Measurements from ENCODE around the gene ERMP1.
"Not testable (repeated sequence)": the region's sequence is repeated elsewhere in the genome, so short reads cannot be mapped to it uniquely, and the experiment has no call there.

The ERMP1 gene

DNA sequence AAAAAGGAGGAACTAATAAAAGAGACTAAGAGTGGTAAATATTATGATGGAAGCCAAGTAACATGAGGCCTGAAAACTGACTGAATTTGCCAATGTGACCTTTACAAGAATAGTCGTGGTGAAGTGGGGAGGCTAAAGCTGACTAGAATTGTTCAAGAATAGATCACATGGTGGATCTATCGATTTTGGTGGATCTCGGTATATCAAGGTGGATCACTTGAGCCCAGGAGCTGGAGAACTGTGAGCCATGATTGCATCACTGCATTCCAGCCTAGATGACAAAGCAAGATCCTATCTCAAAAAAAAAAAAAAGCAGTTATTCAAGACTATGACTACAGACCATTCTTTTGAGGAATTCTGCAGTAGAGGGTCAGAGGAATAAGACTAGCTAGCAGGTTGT is 15.1 kb downstream of the ERMP1 start:
- DNase-seq: no peak

DNA sequence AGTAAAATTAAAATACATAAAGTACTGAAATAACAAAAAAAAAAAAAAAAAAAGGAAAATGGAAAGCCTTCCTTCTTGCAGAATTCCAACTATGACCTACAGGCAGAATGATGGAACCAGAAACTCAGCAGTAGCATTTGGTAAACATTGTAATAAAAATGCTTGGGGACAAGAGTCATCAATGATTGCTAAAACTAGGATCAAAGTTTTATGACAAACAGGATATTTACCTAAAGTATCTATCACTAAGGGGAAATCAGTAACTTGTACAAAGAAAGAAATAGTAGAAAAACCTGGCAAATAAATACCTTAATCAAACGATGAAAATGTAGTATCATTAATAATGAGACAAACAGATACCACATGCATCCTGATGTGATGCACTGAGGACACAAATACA is 17.5 kb downstream of the ERMP1 start:
- DNase-seq: no peak

DNA sequence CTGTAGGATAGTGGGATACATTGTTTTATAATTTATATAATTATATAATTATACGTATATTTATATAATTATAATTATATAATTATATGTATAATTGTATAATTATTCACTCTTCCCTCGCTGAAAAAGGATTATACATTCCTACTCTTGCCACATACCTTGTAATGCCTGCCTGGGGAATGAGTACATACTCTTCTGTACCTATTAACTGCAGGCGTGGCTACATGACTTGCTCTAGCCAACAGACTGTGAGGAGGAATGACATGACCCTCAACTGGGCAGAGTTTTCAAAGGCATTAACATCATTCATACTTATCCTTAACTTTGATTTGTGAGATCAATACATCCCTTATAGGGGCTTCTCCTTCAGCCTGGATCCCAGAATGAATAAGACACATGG is 19.1 kb downstream of the ERMP1 start:
- no peak for DNase-seq

DNA sequence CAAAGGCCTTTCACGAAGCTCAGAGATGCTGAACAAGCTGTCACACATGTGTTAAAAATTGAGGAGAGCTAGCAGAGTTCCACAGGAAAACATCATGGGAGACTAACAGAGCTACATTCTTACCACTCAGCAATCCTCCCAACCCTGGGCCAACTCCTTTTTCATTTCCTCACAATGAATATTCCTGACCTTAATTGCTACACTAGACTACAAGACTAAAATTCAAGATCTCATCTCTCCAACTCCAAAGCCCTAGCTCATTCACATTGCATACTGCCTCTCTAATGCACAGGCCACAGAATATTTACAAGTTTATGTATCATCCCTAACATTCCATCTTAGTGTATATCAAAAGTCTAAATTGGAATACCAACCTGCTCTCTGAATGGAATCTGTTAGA is 21.2 kb downstream of the ERMP1 start:
- DNase-seq: no peak

DNA sequence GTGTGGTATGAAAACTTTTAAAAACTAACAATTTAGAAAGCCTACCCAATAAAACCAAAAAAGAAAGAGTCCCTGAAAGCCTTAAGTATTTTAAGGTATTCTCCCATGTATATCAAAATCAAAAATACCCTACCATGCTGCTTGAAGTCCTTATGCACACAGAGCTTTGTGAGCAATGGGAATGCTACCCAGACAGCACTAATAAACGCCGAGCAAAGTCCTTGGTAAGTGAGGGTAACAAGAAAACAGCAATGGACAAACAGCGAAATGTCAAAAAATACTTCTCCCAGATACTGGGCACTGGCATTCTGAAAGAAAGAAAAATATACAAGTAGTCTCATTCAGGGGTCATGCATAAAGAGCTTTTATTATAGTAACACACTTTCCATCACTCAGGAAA is 27.4 kb downstream of the ERMP1 start:
- no peak for DNase-seq

DNA sequence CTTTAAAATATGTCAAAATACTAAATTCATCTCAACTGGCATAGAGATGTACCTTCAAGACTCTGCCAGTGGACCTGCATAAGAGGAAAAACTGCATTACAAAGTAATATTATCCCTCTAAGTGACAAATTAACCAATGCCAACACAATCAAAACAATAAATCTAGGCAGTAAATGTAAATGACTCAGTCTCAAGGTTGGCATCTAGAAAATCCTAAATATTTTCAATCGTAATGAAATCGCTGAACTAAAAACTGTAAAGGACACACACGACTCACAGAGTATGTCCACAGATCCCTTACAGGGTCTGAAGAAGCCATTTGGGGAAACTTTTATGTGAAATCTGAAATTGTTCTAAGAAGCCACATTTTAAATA is 31.2 kb downstream of the ERMP1 start:
- DNase-seq: no peak

DNA sequence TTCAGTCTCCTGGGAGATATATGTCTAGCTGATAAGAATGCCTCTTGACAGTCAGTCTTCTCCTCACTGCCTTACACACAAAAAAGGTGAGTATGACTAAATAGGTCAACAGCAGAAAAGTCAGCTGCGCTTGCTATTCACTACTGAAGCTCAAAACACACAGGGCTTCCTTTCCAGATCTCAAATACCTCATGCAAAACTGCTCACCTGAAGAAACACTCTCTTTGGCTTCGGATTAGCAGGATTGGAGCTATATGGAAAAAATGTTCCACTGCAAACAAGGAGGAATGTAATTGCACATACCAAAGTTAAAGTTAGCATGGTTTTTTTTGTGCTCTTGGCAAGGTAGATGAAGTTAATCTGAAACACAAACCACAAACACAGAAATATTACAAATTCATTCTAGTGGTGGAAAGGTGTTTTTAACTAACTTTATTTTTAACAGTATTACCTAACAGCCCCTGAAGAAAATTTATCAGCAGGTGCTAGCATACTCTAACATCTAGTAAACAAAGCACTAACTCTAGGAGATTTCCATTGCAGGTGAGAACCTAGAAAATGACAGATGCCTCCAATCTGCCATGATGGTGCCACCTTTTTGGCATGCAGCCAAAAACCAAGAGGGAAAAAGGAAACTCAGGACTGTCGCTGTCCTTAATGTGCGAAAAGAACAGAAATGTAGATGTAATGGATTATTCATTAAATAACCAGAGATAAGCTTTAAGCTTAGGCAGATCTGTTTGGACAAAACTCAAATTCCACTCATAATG is 31.8 kb downstream of the ERMP1 start:
- no peak for DNase-seq

DNA sequence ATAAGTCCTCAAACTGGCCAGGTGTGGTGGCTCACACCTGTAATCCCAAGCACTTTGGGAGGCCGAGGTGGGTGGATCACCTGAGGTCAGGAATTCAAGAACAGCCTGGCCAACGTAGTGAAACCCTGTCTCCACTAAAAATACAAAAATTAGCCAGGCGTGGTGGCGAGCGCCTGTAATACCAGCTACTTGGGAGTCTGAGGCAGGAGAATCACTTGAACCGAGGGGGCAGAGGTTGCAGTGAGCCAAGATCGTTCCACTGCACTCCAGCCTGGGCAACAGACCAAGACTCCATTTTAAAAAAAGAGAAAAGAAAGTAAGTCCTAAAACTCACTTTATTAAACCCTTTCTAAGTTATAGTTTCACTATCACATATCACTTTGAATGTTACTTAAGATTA is 32.5 kb downstream of the ERMP1 start:
- not testable (repeated sequence) for DNase-seq

DNA sequence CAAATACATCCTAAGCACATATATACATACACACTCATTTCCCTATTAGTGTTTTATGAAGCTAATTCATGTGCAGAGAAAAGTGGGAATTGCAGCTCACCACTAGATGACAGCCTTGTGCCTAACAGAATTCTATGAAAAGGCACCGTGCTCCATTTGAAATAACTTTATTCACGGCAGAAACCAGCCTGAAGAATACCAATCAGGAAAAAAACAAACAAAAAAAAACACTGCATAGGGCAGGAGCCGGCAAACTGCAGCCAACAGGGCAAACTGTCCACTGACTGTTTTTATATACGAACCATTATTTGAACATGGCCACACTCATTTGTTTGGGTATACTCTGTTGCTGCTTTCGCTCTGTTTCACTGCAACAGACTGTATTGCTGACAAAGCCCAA is 33.6 kb downstream of the ERMP1 start:
- DNase-seq: no peak

DNA sequence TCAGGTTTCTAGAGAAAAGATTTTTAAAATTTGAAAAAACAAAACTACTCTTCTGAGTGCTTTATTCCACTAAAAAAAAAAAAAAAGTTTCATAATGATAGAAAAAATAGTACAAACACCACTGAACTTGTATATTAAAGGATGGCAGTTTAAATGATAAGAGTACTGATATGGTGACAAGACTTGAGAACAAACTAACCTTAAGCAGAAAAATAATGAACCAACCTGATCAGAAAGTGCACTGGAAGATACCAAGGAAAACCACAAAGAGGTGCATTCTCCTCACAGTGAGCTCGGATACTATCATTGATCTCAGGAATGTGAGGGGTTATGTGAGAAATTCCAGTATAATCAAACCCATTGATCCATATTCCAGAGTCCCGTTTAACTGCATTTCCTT is 34.3 kb downstream of the ERMP1 start:
- DNase-seq: no peak

DNA sequence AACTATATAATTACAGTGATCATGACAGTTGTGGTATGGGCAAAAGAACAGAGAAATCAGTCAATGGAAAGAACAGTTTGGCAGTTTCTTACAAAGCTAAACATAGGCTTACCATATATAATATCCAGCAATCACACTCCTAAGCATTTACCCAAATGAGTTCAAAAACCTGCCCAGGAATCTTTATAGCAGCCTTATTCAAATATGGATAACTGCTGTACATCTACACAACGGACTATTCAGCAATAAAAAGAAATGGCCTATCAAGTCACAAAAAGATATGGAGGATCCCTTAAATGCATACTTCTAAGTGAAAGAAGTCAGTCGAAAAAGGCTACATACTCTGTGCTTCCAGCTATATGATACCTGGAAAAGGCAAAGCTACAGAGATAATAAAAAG is 36.6 kb downstream of the ERMP1 start:
- no peak for DNase-seq

DNA sequence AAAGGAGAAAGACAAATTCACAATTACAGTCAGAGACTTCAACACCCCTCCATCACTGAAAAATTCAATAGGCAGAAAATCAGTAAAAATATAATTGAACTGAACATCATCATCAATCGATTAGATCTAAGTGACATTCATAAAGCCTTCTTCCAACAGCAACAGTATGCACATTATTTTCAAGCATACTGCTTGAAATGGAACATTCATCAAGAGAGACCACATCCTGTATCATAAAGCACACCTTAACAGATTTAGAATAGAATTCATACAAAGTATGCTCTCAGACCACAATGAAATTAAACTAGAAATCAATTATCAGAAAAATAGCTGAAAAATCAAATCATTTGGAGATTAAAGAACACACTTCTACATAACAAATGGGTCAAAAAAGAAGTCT is 39.1 kb downstream of the ERMP1 start:
- no peak for DNase-seq

DNA sequence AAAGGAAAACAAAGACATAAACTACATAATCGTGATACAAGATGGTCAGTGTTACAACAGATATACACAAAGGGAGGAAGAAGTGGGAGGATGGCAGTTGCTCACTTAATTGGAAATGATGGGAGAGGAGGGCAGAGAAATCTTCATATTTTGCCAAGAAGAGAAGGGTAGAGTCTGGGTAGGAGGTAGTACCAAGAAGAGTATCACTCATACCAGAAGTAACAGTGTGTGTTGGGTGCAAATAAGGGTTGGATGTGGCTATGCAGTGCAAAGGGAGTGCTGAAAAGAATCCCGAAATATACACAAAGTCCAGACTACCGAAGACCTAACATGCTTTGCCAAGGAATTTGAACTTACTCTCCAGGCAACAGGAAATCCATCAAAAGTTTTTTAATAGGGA is 41.0 kb downstream of the ERMP1 start:
- no peak for DNase-seq

DNA sequence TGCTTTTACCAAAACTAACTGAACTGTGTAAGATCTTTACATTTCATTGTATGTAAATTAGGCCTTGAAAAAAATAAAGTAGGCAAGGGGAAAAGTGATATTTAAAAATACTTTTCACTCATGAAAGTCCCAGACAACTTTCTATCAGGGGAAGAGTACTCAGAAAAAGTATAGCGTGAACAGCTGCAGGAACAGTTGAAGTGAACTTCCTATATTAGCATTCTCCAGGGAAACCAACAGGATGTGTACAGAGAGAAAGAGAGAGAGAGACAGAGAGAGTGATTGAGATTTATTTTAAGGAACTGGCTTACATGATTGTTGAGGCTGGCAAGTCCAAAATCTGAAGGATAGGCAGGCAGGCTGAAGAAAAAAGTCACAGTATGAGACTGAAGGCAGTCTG is 42.0 kb downstream of the ERMP1 start:
- DNase-seq: no peak

DNA sequence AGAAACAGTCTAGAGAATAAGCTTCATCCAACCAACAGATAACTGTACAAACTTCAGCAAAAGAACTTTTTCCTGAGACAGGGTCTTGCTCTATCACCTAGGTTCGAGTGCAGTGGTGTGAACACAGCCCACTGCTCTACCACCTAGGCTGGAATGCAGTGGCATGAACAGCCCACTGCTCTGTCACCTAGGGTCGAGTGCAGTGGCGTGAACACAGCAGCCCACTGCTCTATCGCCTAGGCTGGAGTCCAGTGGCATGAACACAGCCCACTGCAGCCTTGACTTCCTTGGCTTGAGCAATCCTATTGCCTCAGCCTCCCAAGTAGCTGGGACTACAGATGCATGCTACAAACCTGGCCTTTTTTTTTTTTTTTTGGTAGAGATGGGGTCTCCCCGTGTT is 43.4 kb downstream of the ERMP1 start:
- DNase-seq: no peak

DNA sequence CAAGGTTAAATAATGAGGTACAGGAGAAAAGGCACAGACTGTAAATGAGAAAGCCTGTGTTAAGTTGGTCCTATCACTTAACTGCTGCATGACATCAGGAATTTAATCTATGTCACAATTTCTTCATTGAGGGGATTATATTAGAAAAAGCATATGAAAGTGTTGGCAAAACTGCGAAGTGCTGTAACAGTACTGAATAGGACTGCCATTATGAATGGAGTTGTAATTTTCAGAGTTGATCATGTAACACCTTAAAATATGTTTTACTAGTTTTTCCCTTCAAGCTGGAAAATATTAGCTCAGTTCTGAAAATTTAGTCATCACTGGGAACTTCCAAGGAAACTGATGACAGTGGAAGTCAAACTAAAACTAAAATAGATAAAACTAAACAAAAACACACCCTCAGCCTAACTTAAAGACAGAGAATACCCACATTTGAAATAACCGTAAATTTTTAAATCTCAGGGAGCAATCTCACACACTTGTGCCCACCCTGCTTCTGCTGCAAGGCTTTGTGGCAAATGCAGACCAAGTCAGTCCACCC is 45.1 kb downstream of the ERMP1 start:
- no peak for DNase-seq

DNA sequence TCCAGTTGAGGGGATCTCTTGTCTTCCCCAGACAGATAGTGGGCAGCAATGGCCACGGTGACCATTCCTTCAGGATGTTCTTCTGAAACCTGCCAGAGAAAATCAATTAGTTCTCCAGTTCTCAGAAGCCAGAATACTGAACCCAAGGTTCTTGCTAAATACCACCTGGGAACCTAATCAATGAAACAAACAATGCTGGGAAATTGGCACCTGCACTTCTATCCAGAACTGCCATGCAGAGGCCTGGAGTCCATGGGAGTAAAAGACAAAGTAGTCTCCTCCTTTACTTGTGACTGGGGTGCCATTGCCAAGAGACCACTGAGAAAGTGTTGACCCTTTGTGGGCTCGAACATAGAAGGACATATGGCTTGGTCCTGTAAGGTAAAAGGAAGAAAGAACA is 45.7 kb downstream of the ERMP1 start:
- no peak for DNase-seq

DNA sequence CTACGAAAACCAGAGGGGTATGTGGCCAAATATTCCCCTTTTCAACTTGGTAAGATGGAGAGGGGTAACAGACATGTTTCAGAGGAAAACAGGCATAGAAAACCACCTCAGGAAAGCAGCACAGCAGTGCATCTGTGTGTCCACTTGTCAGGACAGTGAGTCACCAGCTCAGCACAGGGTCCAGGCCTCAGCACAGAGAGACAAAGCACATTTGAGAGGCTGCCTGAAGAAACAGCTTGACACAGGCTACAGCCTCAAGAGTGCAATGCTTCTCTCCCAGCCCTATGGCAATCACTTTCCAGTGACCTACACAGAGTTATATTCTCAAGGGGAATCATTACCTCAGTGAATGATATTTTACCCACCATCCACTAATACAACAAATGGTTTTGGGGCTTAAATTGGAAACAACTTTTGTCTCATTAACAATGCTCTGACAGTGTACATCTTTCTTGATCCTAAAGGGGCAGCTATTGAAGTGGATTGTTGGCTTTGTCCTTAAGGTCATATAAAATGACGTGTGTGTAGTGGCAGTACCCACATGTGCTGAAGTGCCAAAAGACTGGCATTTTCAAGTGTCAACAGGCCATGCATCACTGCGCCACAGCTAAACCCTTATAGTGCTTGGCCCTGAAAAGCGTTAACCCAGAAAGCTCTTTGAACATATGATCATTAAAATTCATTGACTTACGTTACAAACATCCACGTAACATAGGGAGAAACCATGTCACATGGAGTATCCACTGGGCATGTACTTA is 46.4 kb downstream of the ERMP1 start:
- no peak for DNase-seq

DNA sequence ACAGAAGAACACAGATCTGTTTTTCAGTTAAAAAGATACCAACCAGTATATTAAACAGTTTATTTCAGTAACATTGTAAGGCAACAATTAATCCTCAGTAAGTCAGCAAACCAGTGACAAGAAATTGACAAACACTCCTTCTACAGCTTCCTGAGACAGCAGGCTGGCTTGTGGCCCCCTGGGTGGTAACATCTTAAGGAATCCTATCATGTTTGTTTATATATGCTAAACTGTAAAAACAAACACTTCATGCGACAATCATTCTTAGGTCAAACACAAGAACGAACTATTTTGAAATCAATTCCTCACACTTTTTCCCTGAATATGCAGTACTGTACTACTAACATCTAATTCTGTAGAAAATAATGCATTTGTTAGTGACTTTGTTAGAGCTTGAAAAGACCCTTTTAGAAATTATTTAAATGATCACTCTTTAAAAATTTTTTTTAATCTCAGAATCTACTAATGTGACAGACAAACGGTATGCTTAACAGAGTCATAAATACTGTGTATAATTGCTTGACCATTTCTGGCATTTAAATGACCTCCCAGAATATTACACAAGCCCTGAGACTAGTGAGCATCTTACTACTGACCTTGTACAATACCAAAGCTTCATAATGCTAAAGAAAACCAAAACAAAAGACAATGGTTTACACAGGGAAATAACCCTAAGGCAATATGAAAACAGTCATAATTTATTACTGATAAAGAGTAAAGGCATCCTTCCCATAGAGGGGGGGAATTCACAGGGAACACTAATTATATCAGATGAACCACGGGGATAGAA is 48.2 kb downstream of the ERMP1 start:
- no peak for DNase-seq

DNA sequence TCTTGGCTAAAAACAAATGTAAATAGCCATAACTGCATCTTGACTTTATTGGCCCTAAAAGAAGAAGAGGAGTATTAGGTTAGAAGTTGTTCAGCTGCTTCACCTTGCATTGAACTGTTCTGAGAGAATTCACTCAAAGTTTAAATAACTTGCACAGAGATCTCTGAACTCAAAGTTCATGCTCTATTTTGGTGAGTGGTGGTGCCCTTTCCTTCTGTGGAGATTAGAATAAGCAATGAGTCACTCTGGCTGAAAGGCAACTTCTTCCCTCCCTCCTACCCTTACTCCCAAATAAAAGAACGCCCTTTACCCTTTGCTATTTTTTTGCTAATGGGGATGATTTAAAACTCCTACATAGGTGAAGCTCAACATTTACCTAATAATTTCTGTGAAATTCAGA is 48.9 kb downstream of the ERMP1 start:
- DNase-seq: no peak

DNA sequence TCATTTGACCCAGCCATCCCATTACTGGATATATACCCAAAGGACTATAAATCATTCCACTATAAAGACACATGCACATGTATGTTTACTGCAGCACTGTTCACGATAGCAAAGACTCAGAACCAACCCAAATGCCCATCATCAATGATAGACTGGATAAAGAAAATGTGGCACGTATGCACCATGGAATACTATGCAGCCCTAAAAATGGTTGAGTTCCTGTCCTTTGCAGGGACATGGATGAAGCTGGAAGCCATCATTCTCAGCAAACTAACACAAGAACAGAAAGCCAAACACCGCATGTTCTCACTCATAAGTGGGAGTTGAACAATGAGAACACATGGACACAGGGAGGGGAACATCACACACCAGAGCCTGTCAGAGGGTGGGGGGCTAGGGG is 49.5 kb downstream of the ERMP1 start:
- not testable (repeated sequence) for DNase-seq

DNA sequence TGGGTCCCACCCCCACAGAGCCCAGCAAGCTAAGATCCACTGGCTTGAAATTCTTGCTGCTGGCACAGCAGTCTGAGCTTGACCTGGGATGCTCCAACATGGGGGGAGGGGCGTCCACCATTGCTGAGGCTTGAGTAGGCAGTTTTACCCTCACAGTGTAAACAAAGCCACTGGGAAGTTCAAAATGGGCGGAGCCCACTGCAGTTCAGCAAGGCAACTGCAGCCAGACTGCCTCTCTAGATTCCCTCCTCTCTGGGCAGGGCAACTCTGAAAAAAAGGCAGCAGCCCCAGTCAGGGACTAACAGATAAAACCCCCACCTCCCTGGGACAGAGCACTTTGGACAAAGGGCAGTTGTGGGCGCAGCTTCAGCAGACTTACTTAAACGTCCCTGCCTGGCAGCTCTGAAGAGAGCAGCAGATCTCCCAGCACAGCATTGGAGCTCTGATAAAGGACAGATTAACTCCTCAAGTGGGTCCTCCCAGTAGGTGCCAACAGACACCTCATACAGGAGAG is 53.2 kb downstream of the ERMP1 start:
- not testable (repeated sequence) for DNase-seq

DNA sequence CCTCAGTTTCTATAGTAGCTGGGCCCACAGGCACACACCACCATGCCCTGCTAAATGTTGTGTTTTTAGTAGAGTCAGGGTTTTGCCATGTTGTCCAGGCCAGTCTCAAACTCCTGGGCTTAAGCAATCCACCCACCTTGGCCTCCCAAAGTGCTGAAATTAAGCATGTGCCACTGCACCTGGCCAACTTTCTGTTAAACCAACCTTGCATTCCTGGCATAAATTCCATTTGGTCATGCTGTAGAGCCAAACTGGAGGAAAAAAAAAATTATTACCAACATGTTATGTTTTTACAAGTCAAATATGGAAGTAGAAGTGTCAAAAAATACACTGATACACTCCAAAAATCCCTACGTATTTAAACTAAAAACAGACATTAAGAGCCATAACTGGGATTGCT is 54.1 kb downstream of the ERMP1 start:
- DNase-seq: no peak
